ENCODE measurements around the gene RIC8B. TPM values are rescaled to one million over a fixed set of nuclear protein-coding genes. Genes with fewer than 3 reads are reported as not detected.

The RIC8B gene
- total and polyA plus RNA-seq, 2 of the 13 experiments (the other 11 are each of a cell fraction or from before 2014, with no cell fraction given): 5.1 to 7.5 TPM

DNA sequence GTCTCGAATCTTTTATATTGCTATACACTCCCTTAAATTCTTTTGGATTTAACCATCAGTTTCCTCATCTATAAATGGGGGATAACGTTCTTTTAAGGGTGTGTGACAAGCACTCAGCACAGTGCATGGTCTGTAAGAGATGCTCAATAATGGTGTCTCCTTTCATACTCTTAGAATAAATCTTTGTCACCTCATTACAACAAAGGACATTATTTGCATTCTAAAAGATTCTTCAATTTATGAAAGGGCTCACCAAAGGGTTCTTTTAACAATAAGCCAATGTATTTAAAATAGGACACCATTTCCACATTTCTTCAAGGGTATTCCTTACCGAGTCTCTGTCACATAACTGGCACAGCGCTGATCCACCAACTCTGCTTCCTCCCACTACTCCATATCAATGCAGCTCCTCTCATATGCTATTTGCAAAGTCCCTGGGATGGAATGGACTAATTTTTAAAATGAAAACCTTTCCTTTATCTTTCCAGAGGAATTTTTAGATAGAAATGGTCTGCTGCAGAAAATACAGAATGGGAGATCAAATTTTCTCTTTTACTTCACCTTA, 29.2 kb upstream of the RIC8B start (continued):
- TF ChIP-seq, protein P1, sequence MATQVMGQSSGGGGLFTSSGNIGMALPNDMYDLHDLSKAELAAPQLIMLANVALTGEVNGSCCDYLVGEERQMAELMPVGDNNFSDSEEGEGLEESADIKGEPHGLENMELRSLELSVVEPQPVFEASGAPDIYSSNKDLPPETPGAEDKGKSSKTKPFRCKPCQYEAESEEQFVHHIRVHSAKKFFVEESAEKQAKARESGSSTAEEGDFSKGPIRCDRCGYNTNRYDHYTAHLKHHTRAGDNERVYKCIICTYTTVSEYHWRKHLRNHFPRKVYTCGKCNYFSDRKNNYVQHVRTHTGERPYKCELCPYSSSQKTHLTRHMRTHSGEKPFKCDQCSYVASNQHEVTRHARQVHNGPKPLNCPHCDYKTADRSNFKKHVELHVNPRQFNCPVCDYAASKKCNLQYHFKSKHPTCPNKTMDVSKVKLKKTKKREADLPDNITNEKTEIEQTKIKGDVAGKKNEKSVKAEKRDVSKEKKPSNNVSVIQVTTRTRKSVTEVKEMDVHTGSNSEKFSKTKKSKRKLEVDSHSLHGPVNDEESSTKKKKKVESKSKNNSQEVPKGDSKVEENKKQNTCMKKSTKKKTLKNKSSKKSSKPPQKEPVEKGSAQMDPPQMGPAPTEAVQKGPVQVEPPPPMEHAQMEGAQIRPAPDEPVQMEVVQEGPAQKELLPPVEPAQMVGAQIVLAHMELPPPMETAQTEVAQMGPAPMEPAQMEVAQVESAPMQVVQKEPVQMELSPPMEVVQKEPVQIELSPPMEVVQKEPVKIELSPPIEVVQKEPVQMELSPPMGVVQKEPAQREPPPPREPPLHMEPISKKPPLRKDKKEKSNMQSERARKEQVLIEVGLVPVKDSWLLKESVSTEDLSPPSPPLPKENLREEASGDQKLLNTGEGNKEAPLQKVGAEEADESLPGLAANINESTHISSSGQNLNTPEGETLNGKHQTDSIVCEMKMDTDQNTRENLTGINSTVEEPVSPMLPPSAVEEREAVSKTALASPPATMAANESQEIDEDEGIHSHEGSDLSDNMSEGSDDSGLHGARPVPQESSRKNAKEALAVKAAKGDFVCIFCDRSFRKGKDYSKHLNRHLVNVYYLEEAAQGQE (IDR thresholded peaks at IDR 0.05; ENCODE audit: borderline replicate concordance in 1 of 2, low read depth in 1 of 2, low read length in 2 of 2): no peak
- TF ChIP-seq, protein P2, sequence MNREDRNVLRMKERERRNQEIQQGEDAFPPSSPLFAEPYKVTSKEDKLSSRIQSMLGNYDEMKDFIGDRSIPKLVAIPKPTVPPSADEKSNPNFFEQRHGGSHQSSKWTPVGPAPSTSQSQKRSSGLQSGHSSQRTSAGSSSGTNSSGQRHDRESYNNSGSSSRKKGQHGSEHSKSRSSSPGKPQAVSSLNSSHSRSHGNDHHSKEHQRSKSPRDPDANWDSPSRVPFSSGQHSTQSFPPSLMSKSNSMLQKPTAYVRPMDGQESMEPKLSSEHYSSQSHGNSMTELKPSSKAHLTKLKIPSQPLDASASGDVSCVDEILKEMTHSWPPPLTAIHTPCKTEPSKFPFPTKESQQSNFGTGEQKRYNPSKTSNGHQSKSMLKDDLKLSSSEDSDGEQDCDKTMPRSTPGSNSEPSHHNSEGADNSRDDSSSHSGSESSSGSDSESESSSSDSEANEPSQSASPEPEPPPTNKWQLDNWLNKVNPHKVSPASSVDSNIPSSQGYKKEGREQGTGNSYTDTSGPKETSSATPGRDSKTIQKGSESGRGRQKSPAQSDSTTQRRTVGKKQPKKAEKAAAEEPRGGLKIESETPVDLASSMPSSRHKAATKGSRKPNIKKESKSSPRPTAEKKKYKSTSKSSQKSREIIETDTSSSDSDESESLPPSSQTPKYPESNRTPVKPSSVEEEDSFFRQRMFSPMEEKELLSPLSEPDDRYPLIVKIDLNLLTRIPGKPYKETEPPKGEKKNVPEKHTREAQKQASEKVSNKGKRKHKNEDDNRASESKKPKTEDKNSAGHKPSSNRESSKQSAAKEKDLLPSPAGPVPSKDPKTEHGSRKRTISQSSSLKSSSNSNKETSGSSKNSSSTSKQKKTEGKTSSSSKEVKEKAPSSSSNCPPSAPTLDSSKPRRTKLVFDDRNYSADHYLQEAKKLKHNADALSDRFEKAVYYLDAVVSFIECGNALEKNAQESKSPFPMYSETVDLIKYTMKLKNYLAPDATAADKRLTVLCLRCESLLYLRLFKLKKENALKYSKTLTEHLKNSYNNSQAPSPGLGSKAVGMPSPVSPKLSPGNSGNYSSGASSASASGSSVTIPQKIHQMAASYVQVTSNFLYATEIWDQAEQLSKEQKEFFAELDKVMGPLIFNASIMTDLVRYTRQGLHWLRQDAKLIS (CRISPR knock-in tag; IDR thresholded peaks at IDR 0.05): no peak
- no peak for TF ChIP-seq ISL2 (CRISPR knock-in tag; IDR thresholded peaks at IDR 0.05)
- no peak for TF ChIP-seq SOX5 (CRISPR knock-in tag; IDR thresholded peaks at IDR 0.05; ENCODE audit: borderline replicate concordance)
- no peak for TF ChIP-seq ZNF776 (CRISPR knock-in tag; IDR thresholded peaks at IDR 0.05)
- TF ChIP-seq ZSCAN22 (CRISPR knock-in tag; IDR thresholded peaks at IDR 0.05): no peak
- TF ChIP-seq, protein P3, sequence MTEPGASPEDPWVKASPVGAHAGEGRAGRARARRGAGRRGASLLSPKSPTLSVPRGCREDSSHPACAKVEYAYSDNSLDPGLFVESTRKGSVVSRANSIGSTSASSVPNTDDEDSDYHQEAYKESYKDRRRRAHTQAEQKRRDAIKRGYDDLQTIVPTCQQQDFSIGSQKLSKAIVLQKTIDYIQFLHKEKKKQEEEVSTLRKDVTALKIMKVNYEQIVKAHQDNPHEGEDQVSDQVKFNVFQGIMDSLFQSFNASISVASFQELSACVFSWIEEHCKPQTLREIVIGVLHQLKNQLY (CRISPR knock-in tag; IDR thresholded peaks at IDR 0.05): no peak
- TF ChIP-seq ZNF772 (CRISPR knock-in tag; IDR thresholded peaks at IDR 0.05): no peak
- no peak for TF ChIP-seq ZFP82 (CRISPR knock-in tag; IDR thresholded peaks at IDR 0.05; ENCODE audit: borderline replicate concordance)
- TF ChIP-seq ZNF17 (CRISPR knock-in tag; IDR thresholded peaks at IDR 0.05): no peak

Data from HepG2 (cell line).